Esophagus muscularis mucosa (tissue), 4 donors: ENCODE data around the gene F11R. TPM values are rescaled to one million over a fixed set of nuclear protein-coding genes. Genes with fewer than 3 reads are reported as not detected.
"Not testable (repeated sequence)": the region's sequence is repeated elsewhere in the genome, so short reads cannot be mapped to it uniquely, and the experiment has no call there.

Experiments
- DNase-seq: peaks from one replicate; pipeline ENCODE4 v3.0.0-alpha.2; 2017; ENCODE audit errors: extremely low spot score
- H3K27ac ChIP-seq, 4 donors: fragments of 200-600 bp; sonication (generic); replicated peaks in 1 of 4; 1 replicate in 3 of 4; 2 replicates in 1 of 4; pipeline ENCODE4 v1.5.1; 2016 to 2019; ENCODE audit warnings: mild to moderate bottlenecking in 1 of 4
- H3K27me3 ChIP-seq, 4 donors: fragments of 200-600 bp; sonication (generic); one replicate each; pipeline versions ENCODE4 v1.5.1 to v1.6.0; 2016 to 2019
- H3K36me3 ChIP-seq, 4 donors: fragments of 200-600 bp; sonication (generic); one replicate each; pipeline ENCODE4 v1.5.1; 2016 to 2019
- H3K4me1 ChIP-seq, 4 donors: fragments of 200-600 bp; sonication (generic); one replicate each; pipeline ENCODE4 v1.5.1; 2016 to 2019
- H3K4me3 ChIP-seq, 4 donors: fragments of 200-600 bp; sonication (generic); 1 replicate in 2 of 4; 2 replicates in 2 of 4; pipeline ENCODE4 v1.5.1; 2016 to 2019; ENCODE audit warnings: mild to moderate bottlenecking in 4 of 4, moderate library complexity in 1 of 4
- H3K9me3 ChIP-seq, 4 donors: fragments of 200-600 bp; sonication (generic); 1 replicate in 3 of 4; 2 replicates in 1 of 4; pipeline ENCODE4 v1.5.1; 2016 to 2019
- EP300 ChIP-seq: sonication (generic); formaldehyde crosslinking; IDR thresholded peaks from one replicate; pipeline ENCODE4 v1.6.1; 2017; ENCODE audit warnings: antibody characterized with exemption
- POLR2A ChIP-seq: fragments of 450-650 bp; IDR thresholded peaks from one replicate; pipeline ENCODE4 v1.6.1; 2017; ENCODE audit warnings: antibody characterized with exemption, moderate library complexity, mild to moderate bottlenecking, low read depth
- POLR2AphosphoS5 ChIP-seq, 2 donors: sonication (generic); formaldehyde crosslinking; IDR thresholded peaks; one replicate each; pipeline ENCODE4 v1.6.1; 2017; ENCODE audit warnings: antibody characterized with exemption in 2 of 2
- WGBS: methylation state at CpG from one replicate; pipeline ENCODE4 v1.1.5; 2018; 5-methylcytosine and 5-hydroxymethylcytosine counted together
- intact Hi-C: fragments of 100-400 bp; cut with DNase I; formaldehyde crosslinking; loops from one replicate; pipeline ENCODE4 v1.15.1; 2023
- total RNA-seq, 4 donors: library from RNA; depleted of rRNA; stranded (reverse); fragments of >200 nt; gene quantifications; one replicate each; pipeline versions ENCODE4 v1.1.0 to v1.2.1, GENCODE V29; 2016
- TF ChIP-seq, protein P1 (sequence below), 3 experiments: fragments of 200-600 bp in 2 of 3; fragments of 450-650 bp in 1 of 3; sonication (generic) in 2 of 3; IDR thresholded peaks; one replicate each; pipeline ENCODE4 v1.5.1; 2017 to 2019; ENCODE audit warnings: antibody characterized with exemption in 3 of 3, mild to moderate bottlenecking in 2 of 3, moderate library complexity in 1 of 3

The F11R gene
- total RNA-seq, 4 donors from 2014 or later: 9.1 to 17.7 (median 14.9) TPM

DNA sequence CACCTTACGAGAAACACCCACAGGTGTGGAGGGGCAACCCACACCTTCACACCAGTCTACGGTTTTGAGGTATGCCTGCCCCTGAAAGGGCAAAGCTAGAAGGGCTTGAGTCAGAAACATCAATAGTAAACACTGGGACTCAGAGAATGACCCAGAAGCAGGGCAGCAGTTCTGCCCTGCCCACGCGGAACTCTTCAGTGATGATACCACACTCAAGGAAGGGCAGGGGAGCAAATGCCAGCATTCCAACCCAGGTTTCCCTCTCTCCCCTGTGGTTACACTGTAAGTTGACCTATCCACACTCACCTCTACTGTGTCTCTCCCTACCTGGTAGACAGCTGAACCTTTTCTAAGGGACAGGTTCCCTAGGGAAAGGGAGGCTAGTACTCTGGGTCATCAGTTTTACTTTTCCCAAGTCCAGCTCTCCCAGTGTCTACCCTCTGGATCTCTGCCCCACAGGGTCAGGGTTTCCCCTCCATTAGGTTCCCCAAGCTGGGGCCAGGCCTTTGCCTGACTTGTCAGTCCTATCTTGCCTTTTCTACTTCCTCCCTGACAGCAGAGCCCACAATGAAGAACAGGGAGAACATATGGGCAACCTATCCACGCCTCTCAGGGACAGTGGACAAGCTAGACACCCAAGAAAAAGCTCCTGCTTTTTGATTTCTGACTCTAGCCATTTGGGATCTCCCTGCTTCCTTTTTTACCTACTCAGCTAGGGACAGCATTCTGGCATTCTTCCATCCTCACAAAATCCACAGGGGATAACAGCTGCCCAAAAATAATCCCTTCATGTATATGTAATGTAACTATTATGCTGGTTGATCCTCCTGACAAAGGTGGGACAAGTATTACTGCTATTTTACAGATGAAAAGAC, 3.0 kb downstream of the F11R start:
- intact Hi-C loops: no loop called here
- Histone ChIP-seq H3K36me3 (no peaks in the 10 kb centered on the region), H3K9me3 (no peaks in the 10 kb centered on the region), H3K27ac (no peak overlapping the region), H3K27me3 (peaks cover 0 to 44% (median 11%) of the 10 kb centered on the region in 4 donors), H3K4me3 (no peak overlapping the region), H3K4me1 (peaks cover 20 to 27% (median 22%) of the 10 kb centered on the region in 4 donors)
- no peak for TF ChIP-seq POLR2AphosphoS5 (IDR thresholded peaks at IDR 0.05)
- TF ChIP-seq POLR2A: no peak
- TF ChIP-seq, protein P1, sequence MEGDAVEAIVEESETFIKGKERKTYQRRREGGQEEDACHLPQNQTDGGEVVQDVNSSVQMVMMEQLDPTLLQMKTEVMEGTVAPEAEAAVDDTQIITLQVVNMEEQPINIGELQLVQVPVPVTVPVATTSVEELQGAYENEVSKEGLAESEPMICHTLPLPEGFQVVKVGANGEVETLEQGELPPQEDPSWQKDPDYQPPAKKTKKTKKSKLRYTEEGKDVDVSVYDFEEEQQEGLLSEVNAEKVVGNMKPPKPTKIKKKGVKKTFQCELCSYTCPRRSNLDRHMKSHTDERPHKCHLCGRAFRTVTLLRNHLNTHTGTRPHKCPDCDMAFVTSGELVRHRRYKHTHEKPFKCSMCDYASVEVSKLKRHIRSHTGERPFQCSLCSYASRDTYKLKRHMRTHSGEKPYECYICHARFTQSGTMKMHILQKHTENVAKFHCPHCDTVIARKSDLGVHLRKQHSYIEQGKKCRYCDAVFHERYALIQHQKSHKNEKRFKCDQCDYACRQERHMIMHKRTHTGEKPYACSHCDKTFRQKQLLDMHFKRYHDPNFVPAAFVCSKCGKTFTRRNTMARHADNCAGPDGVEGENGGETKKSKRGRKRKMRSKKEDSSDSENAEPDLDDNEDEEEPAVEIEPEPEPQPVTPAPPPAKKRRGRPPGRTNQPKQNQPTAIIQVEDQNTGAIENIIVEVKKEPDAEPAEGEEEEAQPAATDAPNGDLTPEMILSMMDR (IDR thresholded peaks at IDR 0.05): no peak
- TF ChIP-seq EP300: no peak
- 88% methylated on average over 5 of the region's 5 CpGs for WGBS
- DNase-seq: no peak

DNA sequence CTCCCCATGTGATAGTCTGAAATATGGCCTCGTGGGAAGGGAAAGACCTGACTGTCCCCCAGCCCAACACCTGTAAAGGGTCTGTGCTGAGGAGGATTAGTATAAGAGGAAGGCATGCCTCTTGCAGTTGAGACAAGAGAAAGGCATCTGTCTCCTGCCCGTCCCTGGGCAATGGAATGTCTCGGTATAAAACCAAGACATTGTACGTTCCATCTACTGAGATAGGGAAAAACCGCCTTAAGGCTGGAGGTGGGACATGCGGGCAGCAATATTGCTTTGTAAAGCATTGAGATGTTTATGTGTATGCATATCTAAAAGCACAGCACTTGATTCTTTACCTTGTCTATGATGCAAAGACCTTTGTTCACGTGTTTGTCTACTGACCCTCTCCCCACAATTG, 3.8 kb downstream of the F11R start:
- DNase-seq, H3K36me3 ChIP-seq, H3K27ac ChIP-seq, H3K9me3 ChIP-seq, intact Hi-C loops, H3K4me3 ChIP-seq: not testable (repeated sequence)
- H3K27me3 ChIP-seq: peaks cover 0 to 36% (median 11%) of the 10 kb centered on the region in 4 donors
- H3K4me1 ChIP-seq: peaks cover 20 to 28% (median 24%) of the 10 kb centered on the region in 4 donors
- WGBS: 73% methylated on average over 7 of the region's 7 CpGs

- WGBS: 50% methylated on average over 1 of the region's 1 CpG
- H3K9me3 ChIP-seq, DNase-seq, H3K4me3 ChIP-seq, intact Hi-C loops, H3K27ac ChIP-seq, H3K36me3 ChIP-seq: not testable (repeated sequence)
- Histone ChIP-seq H3K4me1 (peaks cover 18 to 27% (median 23%) of the 10 kb centered on the region in 4 donors), H3K27me3 (peaks cover 0 to 31% (median 11%) of the 10 kb centered on the region in 4 donors)
These were observed 4.3 kb downstream of the F11R start for GRCh38 chr1:161016683-161017082.

DNA sequence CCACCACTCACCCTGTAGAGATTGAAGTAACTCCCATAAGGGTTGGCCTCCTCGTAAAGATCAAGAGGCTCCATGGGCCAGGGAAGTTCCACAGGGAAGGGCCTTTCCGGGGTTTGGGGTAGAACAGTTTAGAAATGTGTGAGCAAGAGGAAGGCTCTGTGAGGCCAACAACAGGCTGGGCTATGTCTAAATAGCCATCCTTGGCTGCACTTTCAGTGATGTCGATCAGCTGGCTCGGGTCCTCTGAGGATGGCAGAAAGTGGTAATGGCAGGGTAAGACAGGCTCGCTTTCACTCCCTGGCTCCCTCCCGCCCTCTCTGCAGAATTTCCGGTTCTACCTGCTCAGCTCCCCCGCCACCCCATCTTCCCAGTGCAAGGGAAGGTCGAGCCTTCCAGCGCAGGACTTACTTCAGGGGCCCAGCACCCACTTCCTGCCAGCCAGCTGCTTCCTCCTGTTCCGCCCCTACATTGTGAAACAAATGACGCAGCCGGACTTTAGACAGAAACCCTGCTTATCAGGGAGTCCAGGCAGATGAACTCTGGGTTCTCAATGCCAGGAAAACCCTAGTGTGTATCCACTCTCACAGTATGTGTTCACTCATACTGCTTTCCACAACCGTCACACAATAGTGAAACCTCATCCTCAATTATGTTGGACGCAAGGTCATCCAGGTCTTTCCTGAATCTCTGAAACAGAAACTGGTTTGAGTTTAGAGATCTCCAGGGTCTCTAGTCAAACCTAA, 7.3 kb downstream of the F11R start:
- 67% methylated on average over 15 of the region's 15 CpGs for WGBS
- intact Hi-C loops: no loop called here
- Histone ChIP-seq H3K36me3 (no peaks in the 10 kb centered on the region), H3K27ac (peak overlapping the region; percentile 61 to 77 (median 75)), H3K27me3 (peaks cover 0 to 6% (median 0%) of the 10 kb centered on the region in 4 donors), H3K9me3 (no peaks in the 10 kb centered on the region), H3K4me1 (peaks cover 0 to 22% (median 5%) of the 10 kb centered on the region in 4 donors), H3K4me3 (peak overlapping the region in 3 of 4 donors; percentile 3 to 38 (median 10))
- DNase-seq: no peak
- peak; percentile 23 for TF ChIP-seq POLR2A
- peak; percentile 44 for TF ChIP-seq EP300
- TF ChIP-seq, protein P1 (IDR thresholded peaks at IDR 0.05): no peak
- TF ChIP-seq POLR2AphosphoS5 (IDR thresholded peaks at IDR 0.05): peak; percentile 76 to 80

DNA sequence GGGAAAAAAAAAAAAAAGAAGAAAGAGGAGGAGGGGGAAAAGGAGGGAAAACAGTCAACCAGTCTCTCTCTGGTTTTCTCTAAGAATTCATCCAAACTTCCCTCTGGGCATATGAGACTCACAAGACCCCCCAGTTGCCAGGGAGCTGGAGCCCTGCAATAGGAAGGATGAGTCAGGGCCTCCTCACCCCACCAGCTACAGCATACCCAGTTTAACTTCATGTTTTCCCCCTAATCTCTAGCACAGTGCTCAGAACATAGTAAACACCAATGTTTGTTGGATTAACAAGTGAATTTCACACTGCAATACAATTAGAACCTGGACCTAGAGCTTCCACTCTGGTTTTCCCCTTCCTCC, 7.8 kb downstream of the F11R start:
- intact Hi-C loops: no loop called here
- TF ChIP-seq, protein P1 (IDR thresholded peaks at IDR 0.05): no peak
- TF ChIP-seq POLR2A (no peak), EP300 (no peak), POLR2AphosphoS5 (IDR thresholded peaks at IDR 0.05) (no peak)
- H3K27ac ChIP-seq: peak overlapping the region; percentile 61 to 77 (median 75)

More for the DNA sequence above, 7.8 kb downstream of the F11R start:
- Histone ChIP-seq H3K27me3 (peaks cover 0 to 2% (median 0%) of the 10 kb centered on the region in 4 donors), H3K36me3 (no peaks in the 10 kb centered on the region), H3K9me3 (no peaks in the 10 kb centered on the region), H3K4me3 (peak overlapping the region in 2 of 4 donors; percentile 3 to 38), H3K4me1 (peaks cover 0 to 17% (median 5%) of the 10 kb centered on the region in 4 donors)
- DNase-seq: no peak
